Testis (tissue), 3 donors: ENCODE measurements around the gene CAMKMT. TPM values are rescaled to one million over a fixed set of nuclear protein-coding genes. Genes with fewer than 3 reads are reported as not detected.

Experiments used
- DNase-seq: peaks from one replicate; pipeline ENCODE4 v3.0.0-alpha.2; 2019
- H3K27ac ChIP-seq, 2 donors: fragments of 200-600 bp; sonication (generic); one replicate each; pipeline ENCODE4 v1.5.1; 2019
- H3K27me3 ChIP-seq: fragments of 200-600 bp; sonication (generic); one replicate; pipeline ENCODE4 v1.5.1; 2019
- H3K36me3 ChIP-seq: fragments of 200-600 bp; sonication (generic); one replicate; pipeline ENCODE4 v1.5.1; 2017; ENCODE audit warnings: low read depth; ENCODE audit errors: missing control alignments
- H3K4me1 ChIP-seq: fragments of 200-600 bp; sonication (generic); one replicate; pipeline ENCODE4 v1.5.1; 2019
- H3K4me3 ChIP-seq, 2 donors: fragments of 200-600 bp; sonication (generic); one replicate each; pipeline ENCODE4 v1.5.1; 2017 to 2019
- H3K9me3 ChIP-seq: fragments of 200-600 bp; sonication (generic); one replicate; pipeline ENCODE4 v1.5.1; 2017
- POLR2A ChIP-seq: fragments of 450-650 bp; IDR thresholded peaks from one replicate; pipeline ENCODE4 v1.6.1; 2017; ENCODE audit warnings: antibody characterized with exemption, mild to moderate bottlenecking, moderate library complexity
- WGBS, 2 donors: methylation state at CpG; one replicate each; pipeline ENCODE4 v1.1.5; 2018; 5-methylcytosine and 5-hydroxymethylcytosine counted together
- intact Hi-C: fragments of 100-400 bp; cut with DNase I; formaldehyde crosslinking; loops from one replicate; pipeline ENCODE4 v1.15.1; 2023; ENCODE audit warnings: low total_unique reads
- polyA plus RNA-seq: library from polyadenylated mRNA; stranded (reverse); fragments of 350-450 nt; fragmentation: Illumina TruSeq; extraction: RNeasy Lipid Tissue Mini Kit (QIAGEN cat#74804); gene quantifications from one replicate; pipeline ENCODE4 v1.2.3, GENCODE V29; 2014; ENCODE audit warnings: low read depth, low replicate concordance; ENCODE audit not compliant: insufficient read depth
- total RNA-seq, 2 donors: library from RNA; depleted of rRNA; stranded (reverse); fragments of >200 nt; gene quantifications; one replicate each; pipeline ENCODE4 v1.2.3, GENCODE V29; 2016
- TF ChIP-seq, protein P1 (sequence below), 3 experiments: fragments of 450-650 bp in 2 of 3; fragments of 200-600 bp in 1 of 3; sonication (generic) in 1 of 3; IDR thresholded peaks; one replicate each; pipeline ENCODE4 v1.5.1; 2016 to 2019; ENCODE audit warnings: antibody characterized with exemption in 3 of 3, mild to moderate bottlenecking in 2 of 3, moderate library complexity in 1 of 3

CAMKMT gene
- total and polyA plus RNA-seq, 3 donors from 2014 or later, result 15.9 to 21.2 (median 18.5) TPM

- intact Hi-C loops, result no loop called here
These were observed 271.4 kb downstream of the CAMKMT start for GRCh38 chr2:44632931-44633689.

DNA sequence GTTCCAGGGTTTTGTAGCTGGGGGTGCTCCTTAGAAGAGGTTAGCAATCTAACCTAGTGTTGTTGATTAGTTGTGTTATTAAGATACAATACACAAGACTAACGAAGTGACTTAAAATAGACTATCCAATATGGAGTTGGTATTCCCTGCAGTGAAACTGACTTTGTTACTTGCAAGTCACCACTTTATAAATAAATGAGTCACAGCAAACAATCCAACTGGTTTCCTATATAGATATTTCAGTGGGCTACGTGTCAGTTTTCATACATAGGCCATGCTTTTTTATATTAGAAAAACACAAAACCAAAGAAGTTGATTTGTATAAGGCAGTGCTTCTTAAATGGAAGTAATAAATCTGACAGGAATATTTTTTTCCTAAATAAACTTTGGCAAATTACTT, 274.0 kb downstream of the CAMKMT start:
- Histone ChIP-seq H3K27me3 (no peaks in the 10 kb centered on the region), H3K4me1 (peaks cover 3% of the 10 kb centered on the region), H3K9me3 (no peaks in the 10 kb centered on the region), H3K27ac (no peak overlapping the region), H3K4me3 (no peak overlapping the region), H3K36me3 (no peaks in the 10 kb centered on the region)
- intact Hi-C loops, result no loop called here
- TF ChIP-seq, protein P1, sequence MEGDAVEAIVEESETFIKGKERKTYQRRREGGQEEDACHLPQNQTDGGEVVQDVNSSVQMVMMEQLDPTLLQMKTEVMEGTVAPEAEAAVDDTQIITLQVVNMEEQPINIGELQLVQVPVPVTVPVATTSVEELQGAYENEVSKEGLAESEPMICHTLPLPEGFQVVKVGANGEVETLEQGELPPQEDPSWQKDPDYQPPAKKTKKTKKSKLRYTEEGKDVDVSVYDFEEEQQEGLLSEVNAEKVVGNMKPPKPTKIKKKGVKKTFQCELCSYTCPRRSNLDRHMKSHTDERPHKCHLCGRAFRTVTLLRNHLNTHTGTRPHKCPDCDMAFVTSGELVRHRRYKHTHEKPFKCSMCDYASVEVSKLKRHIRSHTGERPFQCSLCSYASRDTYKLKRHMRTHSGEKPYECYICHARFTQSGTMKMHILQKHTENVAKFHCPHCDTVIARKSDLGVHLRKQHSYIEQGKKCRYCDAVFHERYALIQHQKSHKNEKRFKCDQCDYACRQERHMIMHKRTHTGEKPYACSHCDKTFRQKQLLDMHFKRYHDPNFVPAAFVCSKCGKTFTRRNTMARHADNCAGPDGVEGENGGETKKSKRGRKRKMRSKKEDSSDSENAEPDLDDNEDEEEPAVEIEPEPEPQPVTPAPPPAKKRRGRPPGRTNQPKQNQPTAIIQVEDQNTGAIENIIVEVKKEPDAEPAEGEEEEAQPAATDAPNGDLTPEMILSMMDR (IDR thresholded peaks at IDR 0.05), result no peak
- TF ChIP-seq POLR2A, result no peak
- 91 to 92% methylated on average over 2 of the region's 2 CpGs for WGBS, 2 donors
- DNase-seq, result no peak

More at GRCh38 chr2:44632931-44633689, 271.4 kb downstream of the CAMKMT start:
- 90 to 93% methylated on average over 4 of the region's 4 CpGs for WGBS, 2 donors
- H3K27ac ChIP-seq, result no peak overlapping the region
- H3K4me1 ChIP-seq, result no peaks in the 10 kb centered on the region
- DNase-seq, result no peak
- H3K27me3 ChIP-seq, result no peaks in the 10 kb centered on the region
- no peak overlapping the region for H3K4me3 ChIP-seq
- H3K9me3 ChIP-seq, result no peaks in the 10 kb centered on the region
- no peak for TF ChIP-seq POLR2A
- TF ChIP-seq, protein P1 (IDR thresholded peaks at IDR 0.05), result no peak
- no peaks in the 10 kb centered on the region for H3K36me3 ChIP-seq

- peak; percentile 56 for DNase-seq
- no peak overlapping the region for H3K27ac ChIP-seq
- no peaks in the 10 kb centered on the region for H3K9me3 ChIP-seq
- H3K27me3 ChIP-seq, result no peaks in the 10 kb centered on the region
- H3K4me1 ChIP-seq, result peaks cover 3% of the 10 kb centered on the region
- TF ChIP-seq POLR2A, result no peak
- TF ChIP-seq, protein P1 (IDR thresholded peaks at IDR 0.05), result no peak
- H3K36me3 ChIP-seq, result no peaks in the 10 kb centered on the region
- no peak overlapping the region for H3K4me3 ChIP-seq
- intact Hi-C loops, result no loop called here
- WGBS, 2 donors, result 45 to 54% methylated on average over 4 of the region's 4 CpGs
These were observed 276.9 kb downstream of the CAMKMT start for GRCh38 chr2:44638649-44639048.

GRCh38 chr2:44639399-44639798, 277.7 kb downstream of the CAMKMT start:
- intact Hi-C loops, result no loop called here
- no peak overlapping the region for H3K4me3 ChIP-seq
- no peaks in the 10 kb centered on the region for H3K9me3 ChIP-seq
- H3K27ac ChIP-seq, result no peak overlapping the region
- H3K36me3 ChIP-seq, result no peaks in the 10 kb centered on the region
- 92 to 98% methylated on average over 2 of the region's 2 CpGs for WGBS, 2 donors
- peaks cover 3% of the 10 kb centered on the region for H3K4me1 ChIP-seq
- TF ChIP-seq, protein P1 (IDR thresholded peaks at IDR 0.05), result no peak
- no peak for TF ChIP-seq POLR2A
- DNase-seq, result no peak
- no peaks in the 10 kb centered on the region for H3K27me3 ChIP-seq
